Hindlimb muscle (tissue), 1 donor: ENCODE data around the gene PCLAF. TPM values are rescaled to one million over a fixed set of nuclear protein-coding genes. Genes with fewer than 3 reads are reported as not detected.
"Not testable (repeated sequence)": the region's sequence is repeated elsewhere in the genome, so short reads cannot be mapped to it uniquely, and the experiment has no call there.

ENCODE experiments used
- DNase-seq: peaks from one replicate; pipeline ENCODE4 v3.0.0-alpha.2; 2013
- polyA plus RNA-seq: library from polyadenylated mRNA; unstranded; fragments of 120-200 nt; gene quantifications from one replicate; pipeline ENCODE4 v1.2.1, GENCODE V29; 2013; ENCODE audit not compliant: insufficient read length

PCLAF gene
- polyA plus RNA-seq = 25.9 TPM

- peak; percentile 95 for DNase-seq
These were observed at the start of gene PCLAF for GRCh38 chr15:64381000-64381751. PCLAF (minus strand) TSS chr15:64381441; CDS start chr15:64381371, 70 bp downstream.

DNA sequence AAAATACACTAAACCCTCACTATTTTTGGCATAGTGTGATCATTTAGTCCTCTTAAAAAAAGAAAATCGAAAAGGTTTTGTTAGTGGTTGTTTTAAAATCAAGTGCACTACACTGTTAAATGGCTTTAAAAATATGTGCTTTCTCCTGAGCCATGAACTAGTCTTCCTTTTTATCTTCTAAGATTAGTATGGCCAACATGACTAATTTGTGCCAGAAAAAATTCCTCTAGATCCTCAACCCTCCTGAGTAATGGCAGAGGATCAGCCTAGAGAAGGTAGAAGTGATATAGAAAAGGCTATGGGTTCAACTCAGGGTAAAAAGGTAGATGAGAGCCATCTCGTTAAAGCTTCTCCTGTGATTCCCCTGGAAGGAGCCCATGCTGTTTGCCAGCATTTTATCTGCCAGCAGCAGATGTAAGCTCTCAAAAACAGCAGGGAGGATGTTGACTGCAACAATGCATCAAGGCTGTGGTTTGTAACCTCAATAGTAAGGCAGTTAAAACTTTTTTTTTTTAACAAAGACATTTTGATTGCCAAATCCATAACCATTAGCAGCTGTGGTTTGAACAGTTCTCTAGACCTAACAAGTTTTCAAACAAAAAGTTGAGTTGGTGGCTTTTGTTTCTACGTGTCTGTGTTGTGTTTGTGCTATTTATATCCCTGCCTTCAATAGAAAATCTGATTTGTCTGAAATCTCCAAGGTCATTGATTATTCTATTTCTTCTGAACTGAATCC is 48.9 kb upstream of the PCLAF start:
- DNase-seq = peak; percentile 57

GRCh38 chr15:64429448-64429847 is 48.2 kb upstream of the PCLAF start:
- DNase-seq = no peak

DNA sequence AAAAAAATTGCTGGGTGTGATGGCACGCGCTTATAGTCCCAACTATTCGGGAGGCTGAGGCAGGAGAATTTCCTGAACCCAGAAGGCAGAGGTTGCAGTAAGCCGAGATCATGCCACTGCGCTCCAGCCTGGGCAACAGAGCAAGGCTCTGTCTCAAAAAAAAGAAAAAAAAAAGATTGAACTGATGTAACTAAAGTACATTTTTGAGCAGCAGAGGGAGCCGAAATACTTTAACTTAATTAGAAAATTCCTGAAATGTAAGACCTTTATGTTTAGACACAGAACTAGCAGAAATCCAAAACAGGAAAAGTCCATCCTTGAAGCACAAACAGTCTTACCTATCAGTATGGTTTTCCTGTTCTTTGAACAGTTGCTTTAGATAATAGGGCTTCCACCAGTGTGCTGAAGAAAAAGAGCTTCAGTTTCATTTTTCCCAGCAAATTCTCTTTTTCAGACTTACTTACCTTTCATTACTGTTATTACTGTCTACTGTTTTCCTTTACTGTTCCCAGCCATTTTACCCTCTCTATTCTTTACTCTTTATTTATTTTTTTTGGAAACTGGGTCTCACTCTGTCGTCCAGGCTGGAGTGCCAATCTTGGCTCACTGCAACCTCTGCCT is 45.7 kb upstream of the PCLAF start:
- peak; percentile 26 for DNase-seq

DNA sequence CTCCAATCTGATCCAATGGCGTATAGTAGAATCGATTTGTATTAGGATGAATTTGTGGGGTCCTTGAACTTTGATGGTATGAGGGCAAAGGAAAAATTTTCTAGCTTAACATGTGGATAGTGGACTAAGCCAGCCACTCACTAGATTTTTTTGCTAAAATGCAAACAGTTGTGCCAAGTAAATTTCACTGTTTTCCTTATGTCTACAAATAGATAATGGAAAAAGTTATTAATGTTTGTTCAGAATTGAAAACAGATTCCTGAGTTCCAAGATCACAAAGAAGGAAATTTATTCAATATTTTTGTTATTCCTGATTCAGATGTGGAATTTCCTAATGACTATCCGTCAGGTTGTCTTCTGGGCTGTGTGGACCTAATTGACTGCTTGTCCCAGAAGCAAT is 44.0 kb upstream of the PCLAF start:
- DNase-seq = no peak

- DNase-seq = no peak
These were observed 42.7 kb upstream of the PCLAF start for GRCh38 chr15:64423970-64424369.

DNA sequence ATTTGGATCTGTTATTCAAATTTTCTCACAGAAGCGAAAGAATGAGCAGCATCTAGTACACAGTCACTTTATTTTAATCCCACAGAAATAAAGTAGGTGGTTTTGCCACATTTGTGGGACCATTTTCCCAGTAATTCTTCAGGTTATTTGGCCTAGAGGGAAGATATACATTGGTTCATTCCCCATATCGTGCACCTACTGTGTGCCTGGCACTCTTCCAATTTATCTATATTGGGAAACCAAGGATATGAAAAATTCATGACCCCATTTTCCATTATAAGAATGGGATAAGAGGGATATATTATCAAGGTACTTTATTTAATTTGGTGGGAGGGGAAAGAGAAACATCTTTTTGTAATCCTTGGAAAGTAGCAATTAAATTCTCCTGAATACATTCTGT is 41.5 kb upstream of the PCLAF start:
- no peak for DNase-seq

DNA sequence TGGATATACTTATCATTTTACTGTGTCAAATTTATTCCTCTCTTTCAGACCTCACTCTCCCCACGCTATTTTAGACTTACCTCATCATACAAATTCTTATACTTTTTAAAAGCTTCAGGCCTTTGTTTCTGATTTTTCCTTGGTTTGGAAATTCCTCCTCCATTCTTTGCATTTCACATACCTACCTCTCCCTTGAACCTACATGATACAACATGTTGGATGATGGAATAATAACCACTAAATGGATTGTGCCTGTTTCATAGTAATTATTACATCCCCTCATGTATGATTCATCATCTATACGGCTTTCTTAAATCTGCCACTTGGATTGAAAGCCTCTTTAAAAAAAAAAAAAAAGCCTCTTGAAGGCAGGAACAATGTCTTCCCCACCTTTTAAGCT is 31.0 kb upstream of the PCLAF start:
- no peak for DNase-seq

DNA sequence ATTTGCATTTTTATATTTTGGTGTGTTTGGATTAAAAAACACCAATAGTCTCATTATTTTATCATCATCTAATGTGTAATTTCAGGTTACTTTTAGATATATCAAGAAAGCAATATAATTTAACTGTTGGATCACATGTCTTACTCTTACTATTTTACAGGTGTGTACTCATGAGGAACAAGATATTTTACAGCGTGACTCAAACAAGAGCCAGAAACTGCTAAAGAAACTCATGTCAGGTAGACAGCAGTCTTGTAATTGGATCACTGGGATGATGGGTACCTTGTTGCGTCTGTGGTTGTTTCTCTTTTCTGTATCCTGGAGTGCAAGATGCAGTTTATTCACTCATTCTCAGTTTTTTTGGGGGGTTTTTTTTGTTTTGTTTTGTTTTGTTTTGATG is 19.3 kb upstream of the PCLAF start:
- no peak for DNase-seq

GRCh38 chr15:64398575-64398974 is 17.3 kb upstream of the PCLAF start:
- DNase-seq = no peak

DNA sequence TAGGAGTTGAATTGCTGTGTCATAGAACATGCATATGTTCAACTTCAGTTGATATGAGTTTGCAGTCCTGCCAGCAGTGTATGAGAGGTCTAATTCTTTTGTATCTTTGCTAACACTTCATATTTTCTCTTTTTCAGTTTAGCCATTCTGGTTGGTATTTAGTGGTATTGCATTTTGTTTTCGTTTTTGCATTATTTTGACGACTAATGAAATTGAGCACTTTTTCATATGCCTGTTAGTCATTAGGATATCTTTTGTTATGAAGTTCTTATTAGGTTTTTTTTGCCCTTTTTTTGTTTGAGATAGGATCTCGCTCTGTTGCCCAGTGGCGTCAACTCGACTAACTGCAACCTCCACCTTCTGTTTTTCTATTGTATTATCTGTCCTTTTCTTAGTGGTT is 15.5 kb upstream of the PCLAF start:
- no peak for DNase-seq

GRCh38 chr15:64392471-64392870 is 11.2 kb upstream of the PCLAF start:
- DNase-seq = not testable (repeated sequence)

DNA sequence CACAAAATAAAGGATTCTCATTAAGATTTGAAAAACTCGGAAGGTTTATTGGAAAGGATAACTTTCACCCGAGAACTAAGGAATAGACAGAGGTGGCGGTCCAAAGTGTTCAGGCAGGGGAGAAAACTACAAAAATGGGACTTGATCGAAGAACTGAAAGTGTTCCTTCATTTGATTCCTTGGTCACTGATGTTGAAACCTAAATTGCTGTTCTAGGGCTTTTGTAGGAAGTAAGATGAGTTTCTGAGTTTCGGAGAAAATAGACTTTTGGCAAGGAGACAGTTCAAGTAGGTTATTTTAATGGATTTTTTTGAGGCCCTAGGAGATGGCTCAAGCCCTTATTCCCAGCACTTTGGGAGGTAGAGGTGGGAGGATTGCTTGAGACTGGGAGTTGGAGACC is 7.8 kb upstream of the PCLAF start:
- DNase-seq = no peak

- DNase-seq = peak; percentile 94
These were observed 6.4 kb upstream of the PCLAF start, which contains the start of gene TRIP4 for GRCh38 chr15:64387562-64388168. TRIP4 (plus strand) TSS chr15:64387836; CDS start chr15:64387864, 28 bp downstream.

DNA sequence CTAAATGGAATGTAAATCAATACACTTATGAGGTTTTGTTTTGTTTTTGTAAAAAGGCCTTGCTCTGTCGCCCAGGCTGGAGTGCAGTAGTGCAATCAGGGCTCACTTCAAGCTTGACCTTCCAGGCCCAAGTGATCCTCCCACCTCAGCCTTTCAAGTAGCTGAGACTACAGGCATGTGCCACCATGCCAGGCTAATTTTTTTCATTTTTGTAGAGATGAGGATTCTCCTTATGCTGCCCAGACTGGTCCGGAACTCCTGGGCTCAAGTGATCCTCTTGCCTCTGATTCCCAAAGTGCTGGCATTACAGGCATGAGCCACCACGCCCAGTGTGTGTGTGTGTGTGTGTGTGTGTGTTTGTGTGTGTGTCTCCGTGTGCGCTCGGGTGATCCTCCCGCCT is 5.0 kb upstream of the PCLAF start:
- no peak for DNase-seq

GRCh38 chr15:64383760-64384159 is 2.5 kb upstream of the PCLAF start:
- DNase-seq = no peak

DNA sequence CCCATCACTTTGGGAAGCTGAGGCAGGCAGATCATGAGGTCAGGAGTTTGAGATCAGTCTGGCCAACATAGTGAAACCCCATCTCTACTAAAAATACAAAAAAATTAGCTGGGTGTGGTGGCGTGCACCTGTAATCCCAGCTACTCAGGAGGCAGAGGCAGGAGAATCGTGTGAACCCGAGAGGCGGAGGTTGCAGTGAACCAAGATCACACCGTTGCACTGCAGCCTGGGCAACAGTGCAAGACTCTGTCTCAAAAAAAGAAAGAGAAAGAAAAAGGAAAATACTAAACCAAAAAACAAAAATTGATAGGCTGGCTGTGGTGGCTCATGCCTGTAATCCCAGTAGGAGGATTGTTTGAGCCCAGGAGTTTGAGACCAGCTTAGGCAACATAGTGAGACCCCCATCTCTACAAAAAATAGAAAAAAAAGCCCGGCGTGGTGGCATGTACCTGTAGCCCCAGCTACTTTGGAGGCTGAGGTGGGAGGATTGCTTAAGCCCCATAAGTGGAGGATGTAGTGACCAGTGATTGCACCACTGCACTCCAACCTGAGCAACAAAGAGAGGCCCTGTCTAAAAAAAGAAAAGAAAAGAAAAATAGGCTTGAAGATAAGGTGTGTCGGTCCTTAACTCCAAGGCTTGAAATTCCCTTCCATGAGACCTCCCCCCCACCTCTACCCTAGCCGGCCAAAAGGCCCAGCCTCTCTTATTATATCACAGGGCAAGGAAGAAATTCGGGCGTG is 941 bp downstream of the PCLAF start:
- DNase-seq = not testable (repeated sequence)

- no peak for DNase-seq
These were observed 1.9 kb downstream of the PCLAF start for GRCh38 chr15:64379216-64379960.

- DNase-seq = no peak
These were observed 7.9 kb downstream of the PCLAF start for GRCh38 chr15:64373360-64373759.

DNA sequence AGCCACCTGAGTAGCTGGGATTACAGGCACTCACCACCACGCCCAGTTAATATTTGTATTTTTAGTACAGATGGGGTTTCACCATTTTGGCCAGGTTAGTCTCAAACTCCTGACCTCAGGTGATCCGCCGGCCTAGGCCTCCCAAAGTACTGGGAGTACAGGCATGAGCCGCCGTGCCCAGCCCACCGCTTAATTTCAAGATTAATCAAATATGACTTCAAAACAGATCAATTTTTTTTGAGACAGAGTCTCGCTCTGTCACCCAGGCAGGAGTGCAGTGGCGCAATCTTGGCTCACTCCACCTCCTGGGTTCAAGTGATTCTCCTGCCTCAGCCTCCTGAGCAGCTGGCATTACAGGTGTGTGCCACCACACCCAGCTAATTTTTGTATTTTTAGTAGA is 9.9 kb downstream of the PCLAF start:
- DNase-seq = not testable (repeated sequence)

- DNase-seq = no peak
These were observed 12.1 kb downstream of the PCLAF start for GRCh38 chr15:64369078-64369607.
